ENCODE measurements around the gene P2RY2.

P2RY2 gene

DNA sequence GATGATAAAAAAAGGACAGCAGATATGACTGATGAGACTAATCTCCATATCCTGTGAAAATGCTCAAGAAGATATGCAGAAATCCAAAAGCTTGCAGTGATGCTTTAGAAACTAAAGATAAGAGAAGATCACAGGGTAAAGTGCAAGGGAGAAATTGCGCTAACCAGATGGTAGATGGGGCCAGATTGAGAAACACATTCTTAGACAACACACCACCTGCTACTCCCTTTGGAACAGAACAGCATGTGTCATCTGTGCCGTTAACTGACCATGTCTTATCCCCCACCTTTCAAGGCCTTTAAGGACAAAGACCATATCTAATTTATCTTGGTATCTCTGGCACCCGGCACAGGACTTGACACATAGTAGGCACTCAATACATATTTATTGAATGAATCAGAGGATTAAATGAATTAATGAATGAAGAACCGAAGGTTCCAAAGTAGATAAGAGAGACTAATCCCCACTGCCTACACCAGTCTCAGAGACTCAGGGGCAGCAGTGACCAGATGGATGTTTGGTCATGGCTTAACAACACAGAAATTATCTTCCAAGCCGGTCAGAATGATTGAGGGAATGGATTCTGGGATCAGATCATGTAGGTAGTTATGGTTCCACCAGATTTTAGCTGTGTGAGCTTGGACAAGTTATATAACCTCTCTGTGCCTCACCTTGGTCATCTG lies 12.3 kb upstream of the P2RY2 start:
- no peak for DNase-seq

- peak; percentile 18 for DNase-seq
Observed at GRCh38 chr11:73206801-73207200, 11.3 kb upstream of the P2RY2 start.

DNA sequence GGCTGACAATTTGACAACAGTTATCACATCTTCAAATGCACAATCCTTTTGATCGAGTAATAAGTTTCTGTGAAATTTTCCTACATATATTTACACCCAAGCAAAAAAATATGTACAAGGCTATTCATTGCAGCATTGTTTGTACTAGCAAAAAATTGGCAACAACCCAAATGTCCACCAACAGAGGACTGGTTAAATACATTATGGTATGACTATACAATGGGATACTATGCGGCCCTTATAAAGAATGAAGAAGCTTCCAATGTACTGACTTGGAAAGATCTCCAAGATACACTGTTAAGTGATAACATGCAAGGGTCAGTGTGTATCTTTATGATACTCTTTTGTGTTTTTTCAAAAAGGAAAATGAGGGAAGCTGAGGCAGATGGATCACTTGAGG lies 8.2 kb upstream of the P2RY2 start:
- no peak for DNase-seq

DNA sequence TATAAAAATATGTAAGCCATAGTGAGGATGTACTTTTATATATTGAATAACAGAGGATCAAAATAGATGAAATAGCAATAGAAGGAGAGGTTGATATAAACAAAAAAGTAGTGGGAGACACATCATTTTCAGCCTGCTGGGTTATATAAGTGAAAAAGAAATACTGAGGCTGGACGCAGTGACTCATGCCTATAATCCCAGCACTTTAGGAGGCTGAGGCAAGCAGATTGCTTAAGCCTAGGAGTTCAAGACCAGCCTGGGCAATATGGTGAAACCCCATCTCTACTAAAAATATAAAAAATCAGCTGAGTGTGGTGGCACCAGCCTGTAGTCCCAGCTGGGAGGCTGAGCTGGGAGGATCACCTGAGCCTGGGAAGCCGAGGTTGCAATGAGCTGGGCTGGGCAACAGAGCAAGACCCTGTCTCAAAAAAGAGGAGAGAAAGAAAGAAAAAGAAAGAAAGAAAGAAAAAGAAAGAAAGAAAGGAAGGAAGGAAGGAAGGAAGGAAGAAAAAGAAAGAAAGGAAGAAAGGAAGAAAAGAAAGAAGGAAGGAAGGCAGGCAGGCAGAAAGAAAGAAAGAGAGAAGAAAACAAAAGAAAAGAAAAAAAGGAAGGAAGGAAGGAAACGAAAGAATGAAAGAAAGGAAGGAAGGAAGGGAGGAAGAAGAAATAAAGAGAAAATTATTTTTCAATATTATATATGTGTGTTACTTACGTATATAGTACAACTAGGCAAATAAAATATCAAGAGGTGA lies 7.0 kb upstream of the P2RY2 start:
- no peak for DNase-seq

DNA sequence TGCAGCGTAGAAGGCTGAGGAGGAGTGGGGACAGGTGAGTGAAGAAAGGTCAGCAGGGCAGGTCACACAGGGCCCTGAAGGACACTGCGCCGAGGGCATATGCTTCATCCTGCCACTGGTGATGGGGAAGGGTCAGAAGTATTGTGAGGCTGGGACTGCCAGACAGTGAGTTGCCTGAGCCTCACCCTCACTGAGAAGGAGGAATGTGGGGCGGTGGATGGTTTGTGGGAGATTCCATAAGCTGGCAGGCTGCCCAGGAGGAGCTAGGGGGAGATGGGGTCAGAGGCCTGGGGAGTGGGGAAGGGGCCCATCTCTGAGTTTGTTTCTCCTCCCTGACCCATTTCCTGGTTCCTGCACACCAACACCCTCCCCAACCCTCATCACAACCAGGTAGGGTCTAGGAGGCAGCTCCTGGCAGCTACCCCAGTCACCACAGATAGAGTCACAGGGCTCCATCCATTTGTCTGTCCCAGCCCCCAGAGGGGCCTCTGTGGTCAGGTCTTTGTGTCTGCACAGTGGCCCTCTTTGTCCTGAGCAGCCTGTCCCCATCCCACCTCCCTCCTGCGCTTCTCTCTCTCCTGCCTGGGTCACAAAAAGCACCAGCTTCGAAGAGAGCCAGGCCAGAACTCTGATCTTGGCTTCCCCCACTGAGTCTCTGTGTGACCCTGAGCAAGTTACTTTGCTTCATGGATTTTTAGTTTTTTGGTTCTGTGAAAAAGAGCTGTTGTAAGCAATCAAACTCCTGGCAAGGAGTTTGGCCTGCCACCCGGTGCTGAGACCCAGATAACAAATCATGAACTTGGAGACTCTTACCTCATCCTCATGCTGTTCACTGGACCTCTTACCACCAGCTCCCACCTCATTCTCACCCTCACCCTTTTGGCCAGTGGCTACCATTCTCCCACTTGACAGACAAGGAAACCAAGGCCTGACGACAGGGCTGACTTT lies 4.6 kb upstream of the P2RY2 start:
- no peak for DNase-seq

DNA sequence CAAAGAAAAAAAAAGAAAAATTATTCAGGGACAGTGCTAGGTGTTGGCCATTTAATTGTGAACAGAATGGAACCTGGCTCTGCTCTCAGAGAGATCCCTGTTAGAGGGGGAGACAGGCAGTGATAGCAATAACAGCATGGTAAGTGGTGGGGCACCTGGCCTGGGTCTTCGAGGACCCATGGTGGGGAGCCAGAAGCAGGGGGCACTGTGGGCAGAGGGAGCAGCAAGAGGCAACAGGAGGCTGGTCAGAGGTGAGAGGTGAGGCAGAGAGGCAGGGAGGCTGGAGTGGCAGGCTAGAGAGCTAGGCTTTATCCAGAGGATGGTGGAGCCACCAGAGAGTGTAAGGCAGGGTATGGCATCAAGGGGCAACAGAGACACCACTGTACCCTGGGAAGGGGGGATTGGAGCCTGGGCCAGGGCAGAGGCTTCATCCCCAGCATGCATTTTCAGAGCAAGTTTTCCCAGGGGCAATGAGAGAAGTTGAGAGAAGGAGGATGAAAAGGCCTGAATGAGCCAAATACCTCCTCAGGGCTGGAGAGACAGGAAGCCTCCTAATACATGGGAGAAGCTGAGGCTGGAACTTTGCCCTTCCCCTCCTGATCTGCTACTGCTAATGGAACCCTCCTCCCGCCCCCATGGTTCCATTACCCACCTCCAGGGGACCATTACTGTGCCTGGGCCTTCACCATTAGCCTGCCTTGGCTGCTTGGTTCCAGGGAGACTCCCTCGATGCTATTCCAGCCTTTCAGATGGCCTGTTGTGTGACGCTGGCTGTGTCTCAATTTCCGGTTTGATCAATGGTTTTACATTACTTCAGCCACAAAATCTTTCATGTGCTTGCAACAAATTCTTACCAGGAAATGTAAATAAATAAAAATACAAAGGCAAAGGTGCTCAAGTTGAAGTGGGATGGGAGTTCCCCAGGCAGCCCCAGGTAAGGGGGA lies 2.6 kb upstream of the P2RY2 start:
- DNase-seq: no peak

GRCh38 chr11:73216465-73216864 lies 1.6 kb upstream of the P2RY2 start:
- no peak for DNase-seq

DNA sequence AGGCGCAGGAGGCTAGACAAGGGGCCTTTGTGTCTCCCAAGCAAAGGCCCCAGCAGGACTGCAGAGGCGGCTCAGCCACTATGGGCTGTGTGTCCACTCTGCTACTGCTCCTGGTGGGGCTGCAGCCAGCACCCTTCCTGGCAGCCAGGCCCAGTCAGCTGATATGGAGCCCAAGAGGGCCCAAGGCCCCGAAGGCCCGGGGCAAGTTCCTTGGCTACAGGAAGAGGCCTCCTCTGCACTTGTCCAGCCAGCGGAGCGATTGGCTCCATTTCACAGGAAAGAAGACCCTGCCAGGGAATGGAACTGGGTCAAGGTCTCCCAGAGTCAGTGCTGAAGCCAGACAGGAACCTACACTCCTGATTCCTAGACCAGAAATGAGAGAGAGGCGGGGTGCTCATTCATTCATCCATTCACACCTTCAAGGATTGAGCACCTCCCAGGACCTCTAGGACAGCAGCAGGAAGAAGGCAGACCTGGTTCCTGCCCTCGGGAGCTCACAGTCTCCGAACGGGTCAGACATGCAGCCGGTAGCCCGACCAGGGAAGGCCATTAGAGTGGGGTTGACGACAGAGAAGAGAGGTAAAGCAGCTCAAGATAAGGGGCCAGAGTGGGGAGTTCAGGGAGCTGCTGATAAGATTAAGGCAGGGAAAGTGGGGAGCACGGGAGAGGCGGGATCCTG lies 811 bp upstream of the P2RY2 start:
- DNase-seq: no peak

GRCh38 chr11:73217810-73218105 lies 323 bp upstream of the P2RY2 start:
- DNase-seq: no peak

- DNase-seq: no peak
Observed at GRCh38 chr11:73218830-73219215, 742 bp downstream of the P2RY2 start.

- DNase-seq: no peak
Observed at GRCh38 chr11:73219396-73220285, 1.6 kb downstream of the P2RY2 start.

DNA sequence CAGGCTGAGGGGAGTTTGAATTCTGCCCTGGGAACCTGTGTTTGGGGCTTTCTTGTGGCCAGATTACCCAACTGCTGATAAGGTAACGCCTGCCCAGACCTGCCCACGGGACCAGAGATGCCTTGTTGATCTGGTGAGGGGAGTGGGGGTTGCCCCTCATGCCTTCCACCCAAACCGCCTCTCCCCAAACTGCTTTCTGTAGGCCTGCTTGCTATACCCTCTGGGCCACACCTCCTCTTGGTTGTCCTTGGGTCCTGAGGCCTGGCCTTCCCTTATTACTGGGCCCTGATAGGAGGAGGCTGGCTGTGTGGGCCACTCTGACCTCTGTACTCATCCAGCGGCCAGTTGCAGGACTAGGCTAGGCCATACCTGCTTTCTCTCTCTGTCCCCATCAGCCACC lies 3.4 kb downstream of the P2RY2 start:
- no peak for DNase-seq

DNA sequence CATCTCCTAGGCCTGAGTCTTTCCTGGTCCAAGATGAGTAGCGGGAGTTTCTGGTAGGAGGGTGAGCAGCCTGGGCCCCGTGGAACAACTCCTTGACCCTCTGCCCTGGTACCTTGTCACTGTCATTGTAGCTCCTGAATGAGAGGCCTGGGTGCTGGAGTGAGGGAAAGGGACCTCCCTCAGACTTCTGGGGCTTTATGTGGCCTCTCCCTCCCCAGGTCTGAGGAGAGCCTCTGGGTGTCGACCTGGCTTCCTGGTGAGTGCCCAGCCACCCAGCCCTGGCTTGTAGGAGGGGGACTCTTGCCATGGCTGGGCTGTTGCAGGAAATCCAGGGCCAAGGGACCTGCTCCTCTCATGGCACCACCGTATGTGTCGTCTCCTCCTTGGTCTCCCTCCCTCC lies 3.9 kb downstream of the P2RY2 start:
- no peak for DNase-seq

DNA sequence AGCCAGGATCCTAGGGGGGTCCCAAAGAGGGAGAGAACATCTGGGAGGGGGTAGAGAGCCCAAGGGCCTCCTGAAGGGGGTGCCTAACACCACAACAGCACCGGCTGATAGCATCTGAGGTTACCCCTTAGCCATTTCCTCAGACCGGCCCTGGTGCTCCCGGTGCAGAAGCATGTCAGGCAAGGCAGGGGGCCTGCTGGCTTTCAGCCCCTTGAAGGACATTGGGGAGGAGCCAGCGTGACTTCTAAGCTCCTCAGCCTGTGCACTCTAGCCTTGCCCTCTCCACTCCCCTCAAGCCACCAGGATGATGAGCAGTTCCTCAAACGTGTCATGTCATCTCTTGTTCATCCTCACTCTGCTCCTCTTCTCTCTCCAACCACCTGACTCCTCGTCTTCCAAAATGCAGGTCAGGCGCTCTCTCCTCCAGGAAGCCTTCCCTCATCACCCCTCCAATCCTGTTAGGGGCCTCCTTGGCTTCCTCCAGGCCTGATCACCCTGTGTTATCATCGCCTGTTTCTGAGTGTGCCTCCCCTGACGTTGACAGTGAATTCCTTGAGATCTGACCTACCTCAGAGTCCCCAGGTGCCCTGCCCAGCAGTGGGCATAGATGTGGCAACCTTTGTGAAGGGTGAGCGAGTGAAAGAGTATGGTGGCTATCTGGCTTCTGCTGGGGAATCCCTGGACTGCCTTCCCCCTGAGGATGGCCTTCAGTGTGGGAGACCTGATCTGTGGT lies 6.1 kb downstream of the P2RY2 start:
- no peak for DNase-seq

DNA sequence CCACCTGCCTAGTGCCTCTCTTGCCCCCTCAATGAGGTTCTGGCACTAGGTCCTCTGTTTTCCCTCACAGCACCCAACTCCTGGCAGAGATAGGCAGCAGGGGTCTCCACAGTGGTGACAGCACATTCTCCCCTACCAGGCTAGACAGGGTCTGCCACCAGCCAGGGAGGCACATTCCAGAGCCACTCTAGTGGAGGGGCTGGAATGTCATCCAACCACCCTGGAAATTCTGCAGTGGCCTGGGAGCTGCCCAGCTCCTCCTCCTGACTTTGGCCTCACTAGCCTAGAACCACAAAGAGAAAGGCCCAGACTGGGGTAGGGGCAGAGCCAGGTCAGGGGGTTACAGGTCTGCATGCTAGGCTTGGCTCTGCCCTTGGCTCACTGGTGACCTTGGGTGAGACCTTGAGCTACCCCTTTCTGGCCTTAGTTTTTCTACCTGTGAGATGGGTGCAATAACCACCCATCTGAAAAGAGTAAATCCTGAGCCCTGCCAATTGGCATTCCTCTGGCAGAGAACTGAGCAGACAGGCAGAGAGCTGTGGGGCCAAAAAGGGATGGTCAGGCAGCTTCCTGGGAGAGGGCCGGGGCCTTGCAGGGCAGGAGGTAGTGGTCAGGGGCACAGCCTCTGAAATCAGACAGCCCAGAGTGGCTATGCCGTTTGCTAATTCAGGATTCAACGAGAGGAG lies 7.1 kb downstream of the P2RY2 start:
- DNase-seq: peak; percentile 18

DNA sequence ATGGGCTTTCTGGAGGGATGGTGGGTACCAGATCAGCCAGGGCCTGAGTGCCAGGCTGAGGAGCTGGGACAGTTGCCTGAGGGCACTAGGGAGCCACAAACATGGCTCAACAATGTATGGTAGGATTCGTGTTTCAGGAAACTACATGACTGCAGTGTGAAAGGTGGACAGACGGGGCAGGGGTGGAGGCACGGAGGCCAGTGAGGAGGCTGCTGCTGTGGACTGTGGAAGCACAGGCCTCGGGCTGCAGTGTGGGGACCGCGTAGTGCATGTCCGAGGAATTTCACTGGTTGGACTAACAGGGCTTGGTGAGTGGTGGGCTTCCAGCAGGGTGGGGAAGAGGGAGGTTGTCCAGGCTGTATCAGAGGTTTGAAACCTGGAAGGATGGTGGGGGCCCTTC lies 7.8 kb downstream of the P2RY2 start:
- DNase-seq: no peak

DNA sequence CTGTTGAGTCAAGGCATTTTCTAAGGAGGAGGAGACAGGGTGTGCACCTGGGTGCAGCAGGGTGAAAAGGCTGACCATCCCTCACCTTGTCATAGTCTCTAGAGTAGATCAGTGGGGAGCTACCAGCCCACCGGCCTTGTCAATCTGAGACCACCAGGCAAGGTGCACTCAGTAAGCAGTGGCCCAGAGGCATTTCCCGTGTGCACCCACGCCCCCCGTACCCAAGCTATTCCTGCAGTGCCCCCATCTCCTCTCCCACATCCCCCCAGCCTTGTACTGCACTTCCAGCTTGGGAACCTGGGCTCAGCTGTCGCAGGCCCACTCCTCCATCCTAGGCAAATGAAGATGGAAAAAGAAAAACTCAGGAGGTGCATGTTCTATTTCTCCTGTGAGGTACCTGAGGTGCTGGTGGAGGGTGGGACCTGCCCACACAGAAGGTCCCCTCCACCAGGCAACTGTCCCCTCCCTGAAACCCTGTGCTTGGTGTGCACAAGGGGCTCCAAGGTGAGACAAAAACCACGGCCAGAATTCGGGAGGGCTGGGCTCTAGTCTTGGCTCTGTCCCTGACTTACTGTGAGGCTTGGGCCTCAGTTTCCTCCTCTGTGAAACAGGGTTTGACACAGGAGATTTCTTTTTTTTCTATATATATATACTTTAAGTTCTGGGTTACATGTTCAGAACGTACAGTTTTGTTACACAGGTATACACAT lies 8.4 kb downstream of the P2RY2 start:
- no peak for DNase-seq

- no peak for DNase-seq
Observed at GRCh38 chr11:73227571-73228211, 9.6 kb downstream of the P2RY2 start.

Data from fibroblast of skin of back (primary cell).